Measurements from ENCODE around the gene STX8.

DNA sequence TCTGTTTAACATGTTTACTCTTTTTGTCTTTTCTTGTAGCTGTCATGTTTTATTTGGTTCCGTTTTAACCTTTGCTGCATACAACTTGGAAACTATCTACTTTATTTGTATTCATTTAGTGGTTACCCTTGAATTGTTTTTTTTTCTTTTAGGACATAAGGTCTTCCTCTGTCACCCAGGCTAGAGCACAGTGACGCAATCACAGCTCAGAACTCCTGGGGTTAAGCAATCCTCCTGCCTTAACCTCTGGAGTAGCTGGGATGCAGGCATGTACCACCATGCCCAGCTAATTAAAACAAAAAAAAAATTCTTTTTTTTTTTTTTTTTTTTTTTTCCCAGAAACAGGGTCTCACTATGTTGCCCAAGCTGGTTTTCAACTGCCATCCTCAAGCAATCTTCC, 39.9 kb upstream of the STX8 start:
- TF ChIP-seq, protein P1, sequence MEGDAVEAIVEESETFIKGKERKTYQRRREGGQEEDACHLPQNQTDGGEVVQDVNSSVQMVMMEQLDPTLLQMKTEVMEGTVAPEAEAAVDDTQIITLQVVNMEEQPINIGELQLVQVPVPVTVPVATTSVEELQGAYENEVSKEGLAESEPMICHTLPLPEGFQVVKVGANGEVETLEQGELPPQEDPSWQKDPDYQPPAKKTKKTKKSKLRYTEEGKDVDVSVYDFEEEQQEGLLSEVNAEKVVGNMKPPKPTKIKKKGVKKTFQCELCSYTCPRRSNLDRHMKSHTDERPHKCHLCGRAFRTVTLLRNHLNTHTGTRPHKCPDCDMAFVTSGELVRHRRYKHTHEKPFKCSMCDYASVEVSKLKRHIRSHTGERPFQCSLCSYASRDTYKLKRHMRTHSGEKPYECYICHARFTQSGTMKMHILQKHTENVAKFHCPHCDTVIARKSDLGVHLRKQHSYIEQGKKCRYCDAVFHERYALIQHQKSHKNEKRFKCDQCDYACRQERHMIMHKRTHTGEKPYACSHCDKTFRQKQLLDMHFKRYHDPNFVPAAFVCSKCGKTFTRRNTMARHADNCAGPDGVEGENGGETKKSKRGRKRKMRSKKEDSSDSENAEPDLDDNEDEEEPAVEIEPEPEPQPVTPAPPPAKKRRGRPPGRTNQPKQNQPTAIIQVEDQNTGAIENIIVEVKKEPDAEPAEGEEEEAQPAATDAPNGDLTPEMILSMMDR (IDR thresholded peaks at IDR 0.05 in 2 of 3, conservative IDR thresholded peaks at IDR 0.05 in 1 of 3; ENCODE audit: borderline replicate concordance in 1 of 3, insufficient read depth in 1 of 3, low read depth in 2 of 3, low read length in 2 of 3): no peak
- TF ChIP-seq, protein P2, sequence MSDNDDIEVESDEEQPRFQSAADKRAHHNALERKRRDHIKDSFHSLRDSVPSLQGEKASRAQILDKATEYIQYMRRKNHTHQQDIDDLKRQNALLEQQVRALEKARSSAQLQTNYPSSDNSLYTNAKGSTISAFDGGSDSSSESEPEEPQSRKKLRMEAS (IDR thresholded peaks at IDR 0.05): no peak
- no peak for TF ChIP-seq YY1 (IDR thresholded peaks at IDR 0.05; ENCODE audit: extremely low read depth, insufficient replicate concordance, low read depth, low read length)
- TF ChIP-seq SP1 (IDR thresholded peaks at IDR 0.05; ENCODE audit: low read depth): no peak
- TF ChIP-seq EZH2 (IDR thresholded peaks at IDR 0.05): no peak
- no peak for TF ChIP-seq POLR2A (IDR thresholded peaks at IDR 0.05; ENCODE audit: borderline replicate concordance, extremely low read depth, insufficient read depth, insufficient read length)
- TF ChIP-seq, protein P3, sequence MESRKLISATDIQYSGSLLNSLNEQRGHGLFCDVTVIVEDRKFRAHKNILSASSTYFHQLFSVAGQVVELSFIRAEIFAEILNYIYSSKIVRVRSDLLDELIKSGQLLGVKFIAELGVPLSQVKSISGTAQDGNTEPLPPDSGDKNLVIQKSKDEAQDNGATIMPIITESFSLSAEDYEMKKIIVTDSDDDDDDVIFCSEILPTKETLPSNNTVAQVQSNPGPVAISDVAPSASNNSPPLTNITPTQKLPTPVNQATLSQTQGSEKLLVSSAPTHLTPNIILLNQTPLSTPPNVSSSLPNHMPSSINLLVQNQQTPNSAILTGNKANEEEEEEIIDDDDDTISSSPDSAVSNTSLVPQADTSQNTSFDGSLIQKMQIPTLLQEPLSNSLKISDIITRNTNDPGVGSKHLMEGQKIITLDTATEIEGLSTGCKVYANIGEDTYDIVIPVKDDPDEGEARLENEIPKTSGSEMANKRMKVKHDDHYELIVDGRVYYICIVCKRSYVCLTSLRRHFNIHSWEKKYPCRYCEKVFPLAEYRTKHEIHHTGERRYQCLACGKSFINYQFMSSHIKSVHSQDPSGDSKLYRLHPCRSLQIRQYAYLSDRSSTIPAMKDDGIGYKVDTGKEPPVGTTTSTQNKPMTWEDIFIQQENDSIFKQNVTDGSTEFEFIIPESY (IDR thresholded peaks at IDR 0.05; ENCODE audit: extremely low read depth, insufficient replicate concordance, low read length): no peak
- TF ChIP-seq ZFX (IDR thresholded peaks at IDR 0.05): no peak
- TF ChIP-seq, protein P4, sequence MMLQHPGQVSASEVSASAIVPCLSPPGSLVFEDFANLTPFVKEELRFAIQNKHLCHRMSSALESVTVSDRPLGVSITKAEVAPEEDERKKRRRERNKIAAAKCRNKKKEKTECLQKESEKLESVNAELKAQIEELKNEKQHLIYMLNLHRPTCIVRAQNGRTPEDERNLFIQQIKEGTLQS (IDR thresholded peaks at IDR 0.05): no peak
- no peak for TF ChIP-seq EGR1 (IDR thresholded peaks at IDR 0.05; ENCODE audit: low read depth)
- no peak for TF ChIP-seq ZNF274 (IDR thresholded peaks at IDR 0.05; ENCODE audit: low read depth, low read length)
- no peak for TF ChIP-seq SIN3A (IDR thresholded peaks at IDR 0.05; ENCODE audit: low read depth)
- no peak for TF ChIP-seq POLR2AphosphoS5 (IDR thresholded peaks at IDR 0.05; ENCODE audit: low read depth, low read length)
